Breast epithelium (tissue), 3 donors: ENCODE results near the gene CCT4.
"Not testable (repeated sequence)": the region's sequence is repeated elsewhere in the genome, so short reads cannot be mapped to it uniquely, and the experiment has no call there.

Experiments used
- POLR2A ChIP-seq: fragments of 450-650 bp; IDR thresholded peaks from one replicate; pipeline ENCODE4 v1.6.1; 2016; ENCODE audit warnings: antibody characterized with exemption, mild to moderate bottlenecking, moderate library complexity
- POLR2AphosphoS5 ChIP-seq, 3 donors: sonication (generic); formaldehyde crosslinking; IDR thresholded peaks; one replicate each; pipeline ENCODE4 v1.6.1; 2017; ENCODE audit warnings: antibody characterized with exemption in 3 of 3
- TF ChIP-seq, protein P1 (sequence below), 3 donors: fragments of 450-650 bp; IDR thresholded peaks; one replicate each; pipeline ENCODE4 v1.5.1; 2016 to 2017; ENCODE audit warnings: antibody characterized with exemption in 3 of 3, mild to moderate bottlenecking in 3 of 3, moderate library complexity in 3 of 3

DNA sequence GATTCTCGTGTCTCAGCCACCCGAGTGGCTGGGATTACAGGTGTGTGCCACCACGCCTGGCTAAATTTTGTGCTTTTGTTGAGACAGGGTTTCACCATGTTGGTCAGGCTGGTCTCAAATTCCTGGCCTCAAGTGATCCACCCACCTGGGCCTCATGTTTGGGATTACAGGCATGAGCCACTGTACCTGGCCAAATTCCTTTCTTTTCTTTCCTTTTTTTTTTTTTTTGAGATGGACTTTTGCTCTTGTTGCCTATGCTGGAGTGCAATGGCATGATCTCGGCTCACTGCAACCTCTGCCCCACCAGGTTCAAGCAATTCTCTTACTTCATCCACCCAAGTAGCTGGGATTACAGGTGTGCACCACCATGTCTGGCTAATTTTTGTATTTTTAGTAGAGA lies 26.3 kb upstream of the CCT4 start:
- TF ChIP-seq POLR2AphosphoS5 (IDR thresholded peaks at IDR 0.05); POLR2A: not testable (repeated sequence)
- TF ChIP-seq, protein P1, sequence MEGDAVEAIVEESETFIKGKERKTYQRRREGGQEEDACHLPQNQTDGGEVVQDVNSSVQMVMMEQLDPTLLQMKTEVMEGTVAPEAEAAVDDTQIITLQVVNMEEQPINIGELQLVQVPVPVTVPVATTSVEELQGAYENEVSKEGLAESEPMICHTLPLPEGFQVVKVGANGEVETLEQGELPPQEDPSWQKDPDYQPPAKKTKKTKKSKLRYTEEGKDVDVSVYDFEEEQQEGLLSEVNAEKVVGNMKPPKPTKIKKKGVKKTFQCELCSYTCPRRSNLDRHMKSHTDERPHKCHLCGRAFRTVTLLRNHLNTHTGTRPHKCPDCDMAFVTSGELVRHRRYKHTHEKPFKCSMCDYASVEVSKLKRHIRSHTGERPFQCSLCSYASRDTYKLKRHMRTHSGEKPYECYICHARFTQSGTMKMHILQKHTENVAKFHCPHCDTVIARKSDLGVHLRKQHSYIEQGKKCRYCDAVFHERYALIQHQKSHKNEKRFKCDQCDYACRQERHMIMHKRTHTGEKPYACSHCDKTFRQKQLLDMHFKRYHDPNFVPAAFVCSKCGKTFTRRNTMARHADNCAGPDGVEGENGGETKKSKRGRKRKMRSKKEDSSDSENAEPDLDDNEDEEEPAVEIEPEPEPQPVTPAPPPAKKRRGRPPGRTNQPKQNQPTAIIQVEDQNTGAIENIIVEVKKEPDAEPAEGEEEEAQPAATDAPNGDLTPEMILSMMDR (IDR thresholded peaks at IDR 0.05): not testable (repeated sequence)
